ENCODE results near the gene TMUB2. TPM values are rescaled to one million over a fixed set of nuclear protein-coding genes. Genes with fewer than 3 reads are reported as not detected.

TMUB2 gene
- total RNA-seq, 1 experiment from 2014 or later: 25.1 TPM

- POLR2A ChIA-PET: interaction anchor here (0.5 to 2.5 kb wide), 11 partner anchors 9 to 123 kb away, joined by 3 to 8 read pairs (median 4); partner anchors contain the start of genes ATXN7L3, GRN, SLC25A39 and TMUB2
- DNase-seq (ENCODE audit: low read depth, low spot score): no peak
- TF ChIP-seq ZNF274 (IDR thresholded peaks at IDR 0.05; ENCODE audit: low read depth, low read length): no peak
- no peak for TF ChIP-seq SP1 (IDR thresholded peaks at IDR 0.05; ENCODE audit: low read depth)
- TF ChIP-seq POLR2AphosphoS5 (IDR thresholded peaks at IDR 0.05; ENCODE audit: low read depth, low read length): peak; percentile 64; the same call in 1 of the 2 replicates
- peak; percentile 5; the same call in 1 of the 2 replicates for TF ChIP-seq SIN3A (IDR thresholded peaks at IDR 0.05; ENCODE audit: low read depth)
- peak; percentile 26 for TF ChIP-seq POLR2A (IDR thresholded peaks at IDR 0.05; ENCODE audit: borderline replicate concordance, extremely low read depth, insufficient read depth, insufficient read length)
- Histone ChIP-seq H3K9ac (ENCODE audit: low read length) (peak overlapping the region; percentile 84), H3K4me3 (replicated peaks in 1 of 2; ENCODE audit: low read depth in 1 of 2, low read length in 2 of 2) (peak overlapping the region; percentile 71 to 73), H3K9me2 (ENCODE audit: insufficient read depth) (no peaks in the 10 kb centered on the region), H3K36me3 (ENCODE audit: control insufficient read depth in 1 of 2, insufficient read depth in 2 of 2, low read length in 2 of 2) (peaks cover 0 to 4% of the 10 kb centered on the region in 2 experiments; a peak in 1 of 4 replicates), H4K20me1 (ENCODE audit: insufficient read depth) (no peaks in the 10 kb centered on the region), H3K4me1 (ENCODE audit: control insufficient read depth in 1 of 2, insufficient read depth in 2 of 2, low read length in 2 of 2) (peaks cover 28 to 41% of the 10 kb centered on the region in 2 experiments), H2AFZ (ENCODE audit: low read depth, low read length, poor library complexity, severe bottlenecking) (no peak overlapping the region), H3K4me2 (ENCODE audit: low read length) (peak overlapping the region; percentile 90), H3K79me2 (ENCODE audit: insufficient read depth, low read length) (peaks cover 22% of the 10 kb centered on the region), H3K9me3 (ENCODE audit: control insufficient read depth in 1 of 2, insufficient read depth in 1 of 2, low read depth in 1 of 2, low read length in 2 of 2) (no peaks in the 10 kb centered on the region), H3K27me3 (ENCODE audit: insufficient read depth, low read length) (no peaks in the 10 kb centered on the region), H3K27ac (ENCODE audit: low read depth, low read length) (peak overlapping the region; percentile 100)
- ATAC-seq: no peak
- CTCF ChIA-PET: interaction anchor here (0.8 to 2.4 kb wide), 7 partner anchors 12 to 124 kb away, joined by 3 to 10 read pairs (median 5); partner anchors contain the start of gene GRN
- RAD21 ChIA-PET (ENCODE audit: low non-redundant PET in 1 of 2, low total read pairs in 2 of 2, uncharacterized antibody in 2 of 2, unreplicated experiment in 2 of 2): no interaction called here
- no TSS peak for BruUV-seq (replicated peaks)
- intact Hi-C loops (cut with micrococcal nuclease): no loop called here
Observed at GRCh38 chr17:44221862-44222111, 35.0 kb downstream of the TMUB2 start.

- ChIA-PET RAD21 (ENCODE audit: low non-redundant PET in 1 of 2, low total read pairs in 2 of 2, uncharacterized antibody in 2 of 2, unreplicated experiment in 2 of 2) (no interaction called here), CTCF (interaction anchor here (0.6 to 2.4 kb wide), 8 partner anchors 12 to 123 kb away, joined by 3 to 10 read pairs (median 4); partner anchors contain the start of gene GRN), POLR2A (interaction anchor here (0.7 to 2.5 kb wide), 10 partner anchors 8 to 123 kb away, joined by 3 to 8 read pairs (median 4); partner anchors contain the start of genes GRN, SLC25A39 and TMUB2)
- DNase-seq (ENCODE audit: low read depth, low spot score) (peak; percentile 70), ATAC-seq (peak; percentile 29)
- no TSS peak for BruUV-seq (replicated peaks)
- Histone ChIP-seq H3K4me1 (ENCODE audit: control insufficient read depth in 1 of 2, insufficient read depth in 2 of 2, low read length in 2 of 2) (peaks cover 25 to 36% of the 10 kb centered on the region in 2 experiments), H2AFZ (ENCODE audit: low read depth, low read length, poor library complexity, severe bottlenecking) (no peak overlapping the region), H3K4me3 (replicated peaks in 1 of 2; ENCODE audit: low read depth in 1 of 2, low read length in 2 of 2) (peak overlapping the region; percentile 71 to 73), H3K27ac (ENCODE audit: low read depth, low read length) (peak overlapping the region; percentile 100), H3K27me3 (ENCODE audit: insufficient read depth, low read length) (no peaks in the 10 kb centered on the region), H3K9me3 (ENCODE audit: control insufficient read depth in 1 of 2, insufficient read depth in 1 of 2, low read depth in 1 of 2, low read length in 2 of 2) (no peaks in the 10 kb centered on the region), H3K9me2 (ENCODE audit: insufficient read depth) (no peaks in the 10 kb centered on the region), H3K79me2 (ENCODE audit: insufficient read depth, low read length) (peaks cover 17% of the 10 kb centered on the region), H4K20me1 (ENCODE audit: insufficient read depth) (no peaks in the 10 kb centered on the region), H3K9ac (ENCODE audit: low read length) (peak overlapping the region; percentile 84), H3K36me3 (ENCODE audit: control insufficient read depth in 1 of 2, insufficient read depth in 2 of 2, low read length in 2 of 2) (no peaks in the 10 kb centered on the region), H3K4me2 (ENCODE audit: low read length) (peak overlapping the region; percentile 90)
- intact Hi-C loops (cut with micrococcal nuclease): no loop called here
- TF ChIP-seq ZFX (IDR thresholded peaks at IDR 0.05) (peak; percentile 50; the same call in 1 of the 2 replicates), RAD21 (IDR thresholded peaks at IDR 0.05; ENCODE audit: low read depth) (peak; percentile 15; the same call in 1 of the 2 replicates), ATF3 (IDR thresholded peaks at IDR 0.05) (no peak), CTCF (IDR thresholded peaks at IDR 0.05 in 2 of 3, conservative IDR thresholded peaks at IDR 0.05 in 1 of 3; ENCODE audit: borderline replicate concordance in 1 of 3, insufficient read depth in 1 of 3, low read depth in 2 of 3, low read length in 2 of 3) (peak; percentile 9 to 24 (median 20); a peak in 1 of 6 replicates), ELF1 (IDR thresholded peaks at IDR 0.05; ENCODE audit: borderline replicate concordance, low read depth) (no peak), EZH2phosphoT487 (IDR thresholded peaks at IDR 0.05; ENCODE audit: borderline replicate concordance) (no peak), EZH2 (IDR thresholded peaks at IDR 0.05) (no peak), TCF7L2 (IDR thresholded peaks at IDR 0.05; ENCODE audit: borderline replicate concordance, extremely low read depth, insufficient read depth, insufficient read length) (peak; percentile 78)
Observed at GRCh38 chr17:44222112-44222869, 35.5 kb downstream of the TMUB2 start.
